Peyer's patch (tissue), 4 donors: Measurements from ENCODE around the gene GPSM3.

ENCODE experiments used
- CTCF ChIP-seq, 6 experiments: fragments of 450-650 bp in 4 of 6; fragments of 200-600 bp in 2 of 6; sonication (generic) in 1 of 6; IDR thresholded peaks; one replicate each; pipeline ENCODE4 v1.5.1; 2017 to 2019; ENCODE audit warnings: antibody characterized with exemption in 6 of 6, mild to moderate bottlenecking in 3 of 6, moderate library complexity in 1 of 6
- POLR2A ChIP-seq, 2 donors: fragments of 450-650 bp; IDR thresholded peaks; one replicate each; pipeline ENCODE4 v1.5.1; 2017; ENCODE audit warnings: antibody characterized with exemption in 2 of 2, mild to moderate bottlenecking in 2 of 2, moderate library complexity in 2 of 2

GRCh38 chr6:32174416-32174815, 18.0 kb downstream of the GPSM3 start:
- TF ChIP-seq CTCF (IDR thresholded peaks at IDR 0.05) (no peak), POLR2A (IDR thresholded peaks at IDR 0.05) (no peak)
